Suprapubic skin (tissue), 3 donors: ENCODE measurements around the gene FREY1.
"Not testable (repeated sequence)": the region's sequence is repeated elsewhere in the genome, so short reads cannot be mapped to it uniquely, and the experiment has no call there.

Source experiments
- POLR2A ChIP-seq, 2 donors: fragments of 450-650 bp; IDR thresholded peaks; one replicate each; pipeline ENCODE4 v1.6.1; 2017; ENCODE audit warnings: antibody characterized with exemption in 2 of 2, mild to moderate bottlenecking in 2 of 2, moderate library complexity in 2 of 2
- TF ChIP-seq, protein P1 (sequence below), 2 donors: fragments of 200-600 bp in 1 of 2; fragments of 450-650 bp in 1 of 2; sonication (generic) in 1 of 2; IDR thresholded peaks; one replicate each; pipeline ENCODE4 v1.5.1; 2016 to 2019; ENCODE audit warnings: antibody characterized with exemption in 2 of 2, mild to moderate bottlenecking in 1 of 2, moderate library complexity in 1 of 2

DNA sequence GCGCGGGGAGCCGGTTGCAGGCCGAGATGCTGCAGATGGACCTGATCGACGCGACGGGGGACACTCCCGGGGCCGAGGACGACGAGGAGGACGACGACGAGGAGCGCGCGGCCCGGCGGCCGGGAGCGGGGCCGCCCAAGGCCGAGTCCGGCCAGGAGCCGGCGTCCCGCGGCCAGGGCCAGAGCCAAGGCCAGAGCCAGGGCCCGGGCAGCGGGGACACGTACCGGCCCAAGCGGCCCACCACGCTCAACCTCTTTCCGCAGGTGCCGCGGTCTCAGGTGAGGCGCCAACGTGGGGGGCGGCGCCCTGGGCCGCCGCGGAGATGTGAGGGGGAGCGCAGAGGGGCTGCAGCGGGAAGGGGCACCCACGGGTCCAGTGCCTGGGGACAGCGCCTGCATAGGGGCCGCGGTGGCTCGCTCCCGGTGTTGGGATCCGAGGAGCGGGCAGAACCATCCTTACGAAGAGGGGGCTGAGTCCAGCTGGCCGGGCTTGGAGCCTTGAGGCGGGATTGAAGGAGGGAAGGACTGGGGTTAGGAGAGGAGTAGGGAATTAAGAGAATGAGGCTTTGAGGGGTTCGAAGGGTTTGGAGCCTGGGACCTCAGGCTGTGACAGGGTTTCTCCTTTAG lies 6.8 kb downstream of the FREY1 start:
- TF ChIP-seq POLR2A (IDR thresholded peaks at IDR 0.05): not testable (repeated sequence)
- TF ChIP-seq, protein P1, sequence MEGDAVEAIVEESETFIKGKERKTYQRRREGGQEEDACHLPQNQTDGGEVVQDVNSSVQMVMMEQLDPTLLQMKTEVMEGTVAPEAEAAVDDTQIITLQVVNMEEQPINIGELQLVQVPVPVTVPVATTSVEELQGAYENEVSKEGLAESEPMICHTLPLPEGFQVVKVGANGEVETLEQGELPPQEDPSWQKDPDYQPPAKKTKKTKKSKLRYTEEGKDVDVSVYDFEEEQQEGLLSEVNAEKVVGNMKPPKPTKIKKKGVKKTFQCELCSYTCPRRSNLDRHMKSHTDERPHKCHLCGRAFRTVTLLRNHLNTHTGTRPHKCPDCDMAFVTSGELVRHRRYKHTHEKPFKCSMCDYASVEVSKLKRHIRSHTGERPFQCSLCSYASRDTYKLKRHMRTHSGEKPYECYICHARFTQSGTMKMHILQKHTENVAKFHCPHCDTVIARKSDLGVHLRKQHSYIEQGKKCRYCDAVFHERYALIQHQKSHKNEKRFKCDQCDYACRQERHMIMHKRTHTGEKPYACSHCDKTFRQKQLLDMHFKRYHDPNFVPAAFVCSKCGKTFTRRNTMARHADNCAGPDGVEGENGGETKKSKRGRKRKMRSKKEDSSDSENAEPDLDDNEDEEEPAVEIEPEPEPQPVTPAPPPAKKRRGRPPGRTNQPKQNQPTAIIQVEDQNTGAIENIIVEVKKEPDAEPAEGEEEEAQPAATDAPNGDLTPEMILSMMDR (IDR thresholded peaks at IDR 0.05): not testable (repeated sequence)
